Pancreas (tissue), 10 donors: Measurements from ENCODE around the gene GPX8. TPM values are rescaled to one million over a fixed set of nuclear protein-coding genes. Genes with fewer than 3 reads are reported as not detected.

Experiments
- ATAC-seq, 4 donors: fragments of 200-7000 bp; cut with Tn5 transposase; one replicate each; pipeline versions ENCODE4 v1.8.0 to v1.9.1; 2020; ENCODE audit warnings: mild to moderate bottlenecking in 4 of 4, moderate library complexity in 4 of 4
- DNase-seq, 6 donors: peaks; one replicate each; pipeline ENCODE4 v3.0.0-alpha.2; 2020
- FAIRE-seq: peaks from 2 replicates; lab custom pipeline; 2012; peaks lifted over from hg19 to GRCh38; lab: Jason Lieb, UNC
- H3K27ac ChIP-seq, 4 donors: fragments of 200-600 bp; sonication (generic); 1 replicate in 3 of 4; 2 replicates in 1 of 4; pipeline versions ENCODE4 v1.5.0 to v1.8.0; 2020
- H3K27me3 ChIP-seq, 4 donors: fragments of 200-600 bp; one replicate each; pipeline ENCODE4 v1.8.0; 2021
- H3K36me3 ChIP-seq, 3 donors: fragments of 200-600 bp; sonication (generic) in 1 of 3; one replicate each; pipeline versions ENCODE4 v1.5.0 to v1.8.0; 2020 to 2021
- H3K4me1 ChIP-seq, 3 donors: fragments of 200-600 bp; one replicate each; pipeline ENCODE4 v1.8.0; 2021
- H3K4me3 ChIP-seq, 4 donors: fragments of 200-600 bp; sonication (generic) in 2 of 4; one replicate each; pipeline versions ENCODE4 v1.5.0 to v1.8.0; 2020 to 2021
- H3K9me3 ChIP-seq, 4 donors: fragments of 200-600 bp; one replicate each; pipeline ENCODE4 v1.8.0; 2021
- CTCF ChIP-seq, 4 donors: fragments of 200-600 bp; sonication (generic) in 3 of 4; IDR thresholded peaks; one replicate each; pipeline versions ENCODE4 v1.5.0 to v1.8.0; 2021; ENCODE audit warnings: antibody characterized with exemption in 4 of 4
- WGBS, 2 donors: extraction: QIAGEN DNeasy Blood & Tissue Kit; methylation state at CpG; one replicate each; pipeline ENCODE4 v1.1.7; 2013; 5-methylcytosine and 5-hydroxymethylcytosine counted together
- intact Hi-C, 3 donors: fragments of 100-400 bp; cut with DNase I; formaldehyde crosslinking; loops; one replicate each; pipeline versions ENCODE4 v1.11.1 to v1.14.2; 2022
- polyA plus RNA-seq, 2 donors: library from polyadenylated mRNA; stranded (reverse); fragments of 200-250 nt; gene quantifications; one replicate each; pipeline ENCODE4 v1.2.3, GENCODE V29; 2013
- total RNA-seq, 6 donors: library from RNA; stranded (reverse); fragmentation: NEBNext Ultra II Directional in 4 of 6; extraction: Animal tissue kit (Norgen Biotek cat#: 25700) in 4 of 6; gene quantifications; one replicate each; pipeline versions ENCODE4 v1.2.1 to v1.2.4, GENCODE V29; 2021 to 2023
- donor health status: healthy with polysubstance abuse.
- donor health status: DM: no; HTN: no; CAD: no; lungs with moderate emphysema.
- donor health status: DM: no; HTN: no; CAD: no.
- donor health status: control.
- donor health status: control.
- donor health status: Bipolar disorder and iron deficiency.
- donor health status: DM: yes; HTN: yes; CAD: no.
- donor health status: DM: no; HTN: no; CAD: no.
- donor health status: DM: no; HTN: no; CAD: no.
- donor health status: DM: yes; HTN: yes; CAD: no.

GPX8 gene
- total and polyA plus RNA-seq, 8 donors: 2.5 to 13.4 (median 4.6) TPM

- WGBS, 2 donors: 65 to 76% methylated on average over 2 of the region's 2 CpGs
- no peaks in the 10 kb centered on the region for H3K9me3 ChIP-seq
- DNase-seq: no peak
- H3K27me3 ChIP-seq: peaks cover 0 to 3% (median 0%) of the 10 kb centered on the region in 4 donors
- no peak overlapping the region for H3K27ac ChIP-seq
- H3K4me1 ChIP-seq: no peaks in the 10 kb centered on the region
- TF ChIP-seq CTCF (IDR thresholded peaks at IDR 0.05): no peak
- no peak overlapping the region for H3K4me3 ChIP-seq
- no peaks in the 10 kb centered on the region for H3K36me3 ChIP-seq
- intact Hi-C loops: loop anchor here in 2 of 3 donors (5.0 to 10.0 kb wide), 3 partner anchors 205 to 242 kb away; no protein-coding TSS in a partner anchor
- FAIRE-seq: no peak
- ATAC-seq: no peak
These were observed 10.6 kb upstream of the GPX8 start for GRCh38 chr5:55149308-55149795.

- DNase-seq: no peak
- H3K27ac ChIP-seq: no peak overlapping the region
- WGBS, 2 donors: 52 to 55% methylated on average over 5 of the region's 5 CpGs
- no peaks in the 10 kb centered on the region for H3K36me3 ChIP-seq
- H3K4me3 ChIP-seq: no peak overlapping the region
- H3K9me3 ChIP-seq: no peaks in the 10 kb centered on the region
- intact Hi-C loops: loop anchor here in 1 of 3 donors (10.0 kb wide), 1 partner anchor 247 kb away; no protein-coding TSS in a partner anchor
- no peak for ATAC-seq
- TF ChIP-seq CTCF (IDR thresholded peaks at IDR 0.05): no peak
- H3K27me3 ChIP-seq: peaks cover 0 to 5% (median 0%) of the 10 kb centered on the region in 4 donors
- H3K4me1 ChIP-seq: no peaks in the 10 kb centered on the region
- no peak for FAIRE-seq
These were observed 7.8 kb upstream of the GPX8 start for GRCh38 chr5:55151923-55152842.

GRCh38 chr5:55154873-55155272, 5.1 kb upstream of the GPX8 start:
- no peak for FAIRE-seq
- intact Hi-C loops: loop anchor here in 1 of 3 donors (10.0 kb wide), 1 partner anchor 250 kb away; no protein-coding TSS in a partner anchor
- H3K27ac ChIP-seq: no peak overlapping the region

GRCh38 chr5:55160493-55161209, 680 bp downstream of the GPX8 start:
- peak; percentile 81 for FAIRE-seq
- WGBS, 2 donors: 7 to 9% methylated on average over 9 of the region's 9 CpGs

More at GRCh38 chr5:55154873-55155272, 5.1 kb upstream of the GPX8 start:
- no peak overlapping the region for H3K4me3 ChIP-seq
- no peaks in the 10 kb centered on the region for H3K4me1 ChIP-seq
- no peaks in the 10 kb centered on the region for H3K36me3 ChIP-seq
- ATAC-seq (no peak), DNase-seq (no peak)
- H3K9me3 ChIP-seq: no peaks in the 10 kb centered on the region
- no peak for TF ChIP-seq CTCF (IDR thresholded peaks at IDR 0.05)
- peaks cover 0 to 5% (median 0%) of the 10 kb centered on the region in 4 donors for H3K27me3 ChIP-seq
- WGBS, 2 donors: 23 to 42% methylated on average over 3 of the region's 3 CpGs

More at GRCh38 chr5:55160493-55161209, 680 bp downstream of the GPX8 start:
- Histone ChIP-seq H3K9me3 (no peaks in the 10 kb centered on the region), H3K27me3 (no peaks in the 10 kb centered on the region), H3K36me3 (no peaks in the 10 kb centered on the region), H3K27ac (peak overlapping the region in 2 of 4 donors; percentile 24 to 48), H3K4me1 (peaks cover 0 to 3% (median 0%) of the 10 kb centered on the region in 3 donors), H3K4me3 (peak overlapping the region in 3 of 4 donors; percentile 24 to 41 (median 34))
- ATAC-seq: peak; percentile 80 to 88 (median 85)
- intact Hi-C loops: no loop called here
- TF ChIP-seq CTCF (IDR thresholded peaks at IDR 0.05): no peak
- peak in 4 of 6 donors; percentile 25 to 52 (median 37) for DNase-seq
